ENCODE measurements around the gene RPRML.

- TF ChIP-seq ZNF274 (IDR thresholded peaks at IDR 0.05; ENCODE audit: low read depth, low read length) (no peak), YY1 (IDR thresholded peaks at IDR 0.05; ENCODE audit: insufficient read depth, insufficient read length) (peak; percentile 66)
These were observed 1.7 kb downstream of the RPRML start for GRCh38 chr17:46977348-46977747.
